HEK293T (cell line): ENCODE measurements around the gene ZNF836.

Source experiments
- ARNT ChIP-seq: fragments of 450-650 bp; IDR thresholded peaks from 2 replicates; pipeline ENCODE4 v1.6.1; 2017; ENCODE audit warnings: mild to moderate bottlenecking
- CTBP1 ChIP-seq: fragments of 450-650 bp; IDR thresholded peaks from 2 replicates; pipeline ENCODE4 v1.6.1; 2016; ENCODE audit warnings: borderline replicate concordance
- ELF4 ChIP-seq: fragments of 450-650 bp; IDR thresholded peaks from 2 replicates; pipeline ENCODE4 v1.6.1; 2017; ENCODE audit warnings: antibody characterized with exemption
- FOXA1 ChIP-seq: fragments of 450-650 bp; IDR thresholded peaks from 2 replicates; pipeline ENCODE4 v1.6.1; 2016; ENCODE audit warnings: mild to moderate bottlenecking
- FOXK2 ChIP-seq: fragments of 450-650 bp; IDR thresholded peaks from 2 replicates; pipeline ENCODE4 v1.6.1; 2016; ENCODE audit warnings: mild to moderate bottlenecking
- FOXM1 ChIP-seq: fragments of 450-650 bp; IDR thresholded peaks from 2 replicates; pipeline ENCODE4 v1.6.1; 2017; ENCODE audit warnings: mild to moderate bottlenecking, borderline replicate concordance
- HDGF ChIP-seq: fragments of 450-650 bp; IDR thresholded peaks from 2 replicates; pipeline ENCODE4 v1.6.1; 2017; ENCODE audit warnings: antibody characterized with exemption, borderline replicate concordance
- NFRKB ChIP-seq: fragments of 450-650 bp; IDR thresholded peaks from 2 replicates; pipeline ENCODE4 v1.6.1; 2016; ENCODE audit warnings: mild to moderate bottlenecking, moderate library complexity
- SUZ12 ChIP-seq: fragments of 450-650 bp; IDR thresholded peaks from 2 replicates; pipeline ENCODE4 v1.6.1; 2016; ENCODE audit warnings: mild to moderate bottlenecking
- ZNF384 ChIP-seq: fragments of 450-650 bp; IDR thresholded peaks from 2 replicates; pipeline ENCODE4 v1.6.1; 2016
- TF ChIP-seq, protein P1 (sequence below): fragments of 450-650 bp; IDR thresholded peaks from 2 replicates; pipeline ENCODE4 v1.6.1; 2016

GRCh38 chr19:52211926-52212571 lies 40.6 kb upstream of the ZNF836 start:
- TF ChIP-seq CTBP1 (no peak), FOXM1 (no peak), ARNT (no peak), SUZ12 (no peak), NFRKB (no peak), ELF4 (no peak), ZNF384 (no peak), FOXA1 (no peak), HDGF (no peak), FOXK2 (no peak)
- TF ChIP-seq, protein P1, sequence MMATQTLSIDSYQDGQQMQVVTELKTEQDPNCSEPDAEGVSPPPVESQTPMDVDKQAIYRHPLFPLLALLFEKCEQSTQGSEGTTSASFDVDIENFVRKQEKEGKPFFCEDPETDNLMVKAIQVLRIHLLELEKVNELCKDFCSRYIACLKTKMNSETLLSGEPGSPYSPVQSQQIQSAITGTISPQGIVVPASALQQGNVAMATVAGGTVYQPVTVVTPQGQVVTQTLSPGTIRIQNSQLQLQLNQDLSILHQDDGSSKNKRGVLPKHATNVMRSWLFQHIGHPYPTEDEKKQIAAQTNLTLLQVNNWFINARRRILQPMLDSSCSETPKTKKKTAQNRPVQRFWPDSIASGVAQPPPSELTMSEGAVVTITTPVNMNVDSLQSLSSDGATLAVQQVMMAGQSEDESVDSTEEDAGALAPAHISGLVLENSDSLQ, result no peak
